HG02852 (cell line): Measurements from ENCODE around the gene GTPBP1.

Source experiments
- ATAC-seq: cut with Tn5 transposase; IDR thresholded peaks from one replicate; pipeline ENCODE4 v1.9.1; 2021; ENCODE audit warnings: mild to moderate bottlenecking, moderate library complexity; ENCODE audit not compliant: unreplicated experiment

Gene GTPBP1

DNA sequence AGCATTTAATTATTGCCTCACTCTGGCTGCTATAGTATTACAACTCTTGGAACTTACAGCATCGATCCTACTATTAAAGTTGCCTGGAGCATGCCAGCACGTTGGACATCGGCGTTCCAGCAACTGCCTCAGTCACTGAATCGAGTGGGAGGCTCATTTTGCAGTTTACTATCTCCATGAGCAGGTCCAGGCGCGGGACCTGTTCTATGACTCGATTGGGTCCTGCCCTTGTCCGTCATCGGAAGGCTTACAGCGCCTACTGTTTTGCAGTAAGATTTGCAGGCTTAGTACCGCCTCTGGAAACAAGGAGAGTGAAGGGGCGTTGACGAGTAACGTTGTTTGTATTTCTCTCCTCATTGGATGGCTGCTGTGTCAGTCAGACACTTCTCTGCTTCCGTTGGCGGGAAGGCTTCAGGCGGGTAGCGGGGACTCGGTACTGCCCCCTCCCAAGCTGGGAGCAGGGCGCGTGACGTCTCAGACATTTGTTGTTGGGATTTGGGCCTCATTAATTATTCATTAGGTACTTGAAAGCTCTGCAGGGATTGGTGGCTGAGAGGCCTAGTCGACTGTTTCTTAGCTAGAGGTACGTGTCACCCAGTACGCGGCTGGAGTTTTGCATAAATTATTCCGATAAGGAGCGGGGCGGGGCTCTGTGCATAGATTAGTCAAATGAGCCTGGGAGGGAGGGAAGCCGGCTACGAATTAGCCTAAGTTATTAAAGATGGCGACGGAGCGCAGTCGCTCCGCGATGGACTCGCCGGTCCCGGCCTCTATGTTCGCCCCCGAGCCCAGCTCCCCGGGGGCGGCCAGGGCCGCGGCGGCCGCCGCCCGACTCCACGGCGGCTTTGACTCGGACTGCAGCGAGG lies at the start of gene GTPBP1:
Gene GTPBP1, plus strand, starts transcription at position 710 of the 866 bp plus-strand sequence. Its CDS starts 12 bp downstream, at position 722.
- peak; percentile 68 for ATAC-seq

DNA sequence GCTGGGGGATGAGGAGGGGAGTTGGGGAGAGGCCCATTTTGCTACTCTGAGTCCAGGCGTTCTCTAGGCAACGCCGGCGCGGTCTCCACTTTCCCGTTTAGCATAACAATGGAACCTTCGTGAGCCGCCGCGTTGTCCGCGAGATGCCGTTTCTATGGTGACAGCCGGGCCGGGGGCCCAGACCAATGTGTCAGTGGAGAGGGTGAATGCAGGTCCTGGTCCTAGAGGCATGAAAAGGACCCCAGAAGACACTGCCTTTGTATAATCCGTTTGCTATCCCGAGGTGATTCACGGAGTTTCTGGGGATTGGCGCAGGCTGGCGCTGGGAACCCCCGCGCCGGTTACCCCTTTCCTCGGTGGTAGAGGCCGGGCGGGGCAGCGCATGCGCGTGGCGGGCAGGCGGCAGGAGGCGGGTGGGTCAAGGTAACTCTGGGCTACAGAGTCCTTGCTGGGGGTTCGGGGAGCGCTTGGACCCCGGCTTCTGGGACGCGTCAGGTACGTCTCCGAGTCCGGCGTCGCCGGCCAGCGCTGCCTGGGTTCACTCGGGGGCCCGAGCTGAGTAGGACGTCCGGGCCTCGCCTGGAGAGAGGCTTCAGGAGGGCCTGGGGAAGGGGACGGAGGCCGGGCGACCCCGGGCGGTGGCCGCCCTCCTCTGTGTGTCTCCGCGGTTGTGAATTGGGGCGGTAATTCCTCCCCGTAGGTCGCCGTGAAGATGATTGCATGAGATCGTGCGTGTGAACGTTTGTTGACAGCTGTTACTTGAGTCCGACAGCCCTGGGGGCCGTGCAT lies 49.3 kb upstream of the GTPBP1 start, which contains the start of the genes CBY1 and FAM227A:
Gene CBY1, plus strand, starts transcription at position 383 of the 789 bp plus-strand sequence. CDS start 11,417 bp downstream, outside the sequence.
Gene FAM227A, minus strand, starts transcription at position 137 of the 789 bp plus-strand sequence. CDS start 6,224 bp downstream, outside the sequence.
- ATAC-seq, result peak; percentile 67

DNA sequence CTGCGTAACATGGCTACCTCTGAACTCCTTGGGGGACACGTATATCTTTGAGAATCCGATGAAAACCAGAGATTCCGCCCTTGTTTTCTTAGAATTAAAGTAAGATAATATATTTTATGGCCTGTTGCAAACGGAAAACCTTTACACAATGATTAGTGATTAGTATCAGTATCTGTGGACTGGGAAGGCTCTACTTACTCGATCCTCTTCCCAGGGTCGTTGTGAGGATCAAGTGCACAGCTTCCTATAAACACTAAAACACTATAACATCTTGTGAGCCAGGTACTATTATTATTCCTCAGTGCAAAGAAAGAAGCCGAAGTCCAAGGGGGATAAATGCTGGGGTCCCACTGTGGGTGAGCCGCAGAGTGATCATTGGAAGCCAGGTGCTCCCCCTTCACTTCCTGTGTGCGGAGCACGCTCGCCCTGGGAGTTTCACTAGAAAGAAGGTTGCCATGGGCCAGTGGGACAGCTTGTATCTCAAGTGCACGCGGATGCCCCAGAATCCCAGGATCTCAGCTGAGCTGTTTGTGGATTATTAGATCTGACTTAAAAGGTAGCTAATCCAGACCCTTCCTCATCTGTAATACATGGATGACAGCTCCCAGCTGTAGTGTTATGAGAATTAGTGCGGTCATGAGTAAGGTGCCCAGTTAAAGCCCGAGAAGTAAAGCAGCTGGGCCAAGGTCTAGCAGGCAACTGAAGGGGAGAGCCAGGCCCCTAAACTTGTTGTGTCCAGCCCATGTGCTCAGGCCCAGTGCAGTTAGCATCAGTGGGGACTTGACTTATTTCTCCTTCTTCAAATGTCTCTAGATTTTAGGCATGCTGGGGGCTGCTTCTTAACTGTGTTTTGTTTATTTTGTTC lies 48.5 kb upstream of the GTPBP1 start:
- peak; percentile 33 for ATAC-seq

DNA sequence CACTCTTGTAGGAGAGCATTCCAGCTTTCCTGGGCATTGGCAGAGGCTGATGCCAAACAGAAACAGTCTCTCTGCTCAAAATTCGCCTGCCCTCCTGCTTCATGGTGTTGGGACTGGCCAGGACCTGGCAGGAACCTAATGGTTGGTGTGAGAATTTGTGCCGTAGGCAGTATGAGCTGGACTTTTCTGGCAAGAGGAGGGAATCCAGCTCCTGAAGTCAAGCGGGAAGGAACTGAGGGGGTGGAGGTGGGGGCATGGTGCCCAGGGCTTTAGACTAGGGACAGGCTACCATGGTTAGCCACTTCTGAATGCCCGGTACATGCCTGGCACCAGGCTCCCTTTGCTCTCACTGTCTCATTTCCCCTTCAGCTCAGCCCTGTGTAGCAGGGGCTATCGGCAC lies 30.9 kb upstream of the GTPBP1 start:
- ATAC-seq, result no peak

DNA sequence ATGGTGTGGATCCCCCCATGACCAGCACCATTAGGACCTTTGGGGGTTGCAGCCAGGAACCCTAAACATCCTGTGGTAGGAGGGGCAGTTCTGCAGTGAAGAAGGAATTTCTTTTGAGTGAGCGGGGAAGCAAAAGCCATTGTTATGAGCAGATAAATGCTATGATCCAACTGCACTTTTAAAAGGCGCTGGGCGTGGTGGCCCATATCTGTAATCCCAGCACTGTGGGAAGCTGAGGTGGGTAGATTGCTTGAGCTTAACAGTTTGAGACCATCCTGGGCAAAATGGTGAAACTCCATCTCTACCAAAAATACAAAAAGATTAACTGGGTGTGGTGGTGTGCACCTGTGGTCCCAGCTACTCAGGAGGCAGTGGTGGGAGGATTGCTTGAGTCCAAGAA lies 29.9 kb upstream of the GTPBP1 start:
- ATAC-seq, result no peak

DNA sequence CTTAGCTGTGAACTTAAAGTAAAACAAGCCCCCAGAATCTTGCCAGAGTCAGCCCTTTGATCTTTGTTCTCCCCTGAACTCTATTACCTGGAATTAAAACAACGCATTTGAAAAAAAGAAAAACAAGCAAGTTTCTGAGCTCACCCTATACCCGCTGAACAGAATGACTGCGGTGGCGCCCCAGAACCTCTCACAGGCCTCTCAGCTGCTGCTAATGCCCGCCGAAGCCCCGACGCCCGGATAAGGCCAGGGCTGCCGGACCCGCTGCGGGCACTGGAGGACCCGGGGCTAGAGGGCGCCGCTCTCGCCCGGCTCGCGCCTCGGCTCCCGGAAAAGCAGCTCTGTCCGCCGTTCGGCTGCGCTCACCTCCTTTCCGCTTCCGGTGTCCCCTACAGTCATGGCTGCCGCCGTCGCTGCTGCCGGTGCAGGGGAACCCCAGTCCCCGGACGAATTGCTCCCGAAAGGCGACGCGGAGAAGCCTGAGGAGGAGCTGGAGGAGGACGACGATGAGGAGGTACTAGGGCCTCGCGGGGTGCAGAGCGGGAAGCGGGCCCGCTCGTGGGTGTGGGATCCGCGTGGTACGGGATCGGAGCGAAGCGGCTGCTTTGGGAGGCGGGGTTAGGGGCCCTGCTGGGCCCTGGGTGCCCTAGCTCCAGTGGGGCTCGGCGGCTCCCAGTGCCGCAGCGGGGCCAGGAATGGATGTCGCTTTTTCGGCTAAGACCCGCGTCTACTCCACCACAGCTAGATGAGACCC lies 24.0 kb upstream of the GTPBP1 start, which contains the start of gene TOMM22:
Gene TOMM22, plus strand, starts transcription at position 376 of the 754 bp plus-strand sequence. Its CDS starts 22 bp downstream, at position 398.
- ATAC-seq, result peak; percentile 91

DNA sequence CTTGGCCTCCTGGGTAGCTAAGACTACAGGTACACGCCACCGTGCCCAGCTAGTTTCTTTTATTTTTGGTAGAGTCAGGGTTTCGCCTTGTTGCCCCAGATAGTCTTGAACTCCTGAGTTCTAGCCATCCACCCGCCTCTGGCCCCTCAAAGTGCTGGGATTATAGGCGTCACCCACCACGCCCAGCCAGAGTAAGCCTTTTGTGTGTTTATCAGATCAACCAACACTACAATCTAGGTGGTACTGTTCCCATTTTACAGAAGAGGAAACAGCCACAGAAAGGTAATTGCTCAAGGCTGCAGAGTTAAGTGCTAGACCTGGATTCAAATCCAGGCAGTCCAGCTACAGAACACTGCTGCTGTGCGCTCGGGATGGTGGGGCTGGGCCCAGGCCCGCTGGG lies 20.8 kb upstream of the GTPBP1 start:
- no peak for ATAC-seq

DNA sequence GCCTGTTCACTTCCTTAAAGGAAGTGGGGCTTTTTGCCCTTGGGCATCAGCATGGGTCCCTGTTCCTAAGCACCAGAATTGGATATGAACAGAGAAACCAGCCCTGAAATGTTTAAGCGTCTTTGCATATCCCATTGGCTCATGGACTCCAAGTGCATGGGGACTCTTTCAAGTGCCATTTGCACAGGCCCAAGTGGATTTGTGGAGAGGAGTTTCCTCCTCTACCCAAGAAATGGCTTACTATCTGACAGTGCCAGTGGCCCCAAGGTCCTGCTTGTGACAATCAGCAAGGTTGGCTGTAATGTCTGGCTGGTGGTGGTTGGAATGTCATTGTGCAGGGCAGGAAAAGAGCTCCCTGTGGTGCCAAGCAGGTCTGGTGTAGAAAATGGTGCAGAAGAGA lies 20.0 kb upstream of the GTPBP1 start:
- ATAC-seq, result no peak

DNA sequence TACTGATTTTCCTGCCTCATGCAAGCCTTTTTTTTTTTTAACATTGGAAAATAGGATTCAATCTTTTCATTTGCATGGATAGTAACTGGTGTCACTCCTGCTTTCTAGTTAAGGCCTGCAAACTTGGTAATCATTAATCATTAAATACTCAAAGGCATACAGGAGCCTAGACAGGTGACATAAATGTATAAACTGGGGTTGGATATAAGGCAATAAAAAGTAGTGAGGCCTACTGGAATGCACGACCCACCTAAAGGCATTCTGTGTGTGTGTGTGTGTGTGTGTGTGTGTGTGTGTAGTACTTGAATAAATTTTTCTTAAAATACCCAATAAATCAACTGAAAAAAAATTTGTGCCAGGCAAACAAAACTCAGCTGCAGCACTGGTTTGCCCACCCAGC lies 16.1 kb upstream of the GTPBP1 start:
- no peak for ATAC-seq

DNA sequence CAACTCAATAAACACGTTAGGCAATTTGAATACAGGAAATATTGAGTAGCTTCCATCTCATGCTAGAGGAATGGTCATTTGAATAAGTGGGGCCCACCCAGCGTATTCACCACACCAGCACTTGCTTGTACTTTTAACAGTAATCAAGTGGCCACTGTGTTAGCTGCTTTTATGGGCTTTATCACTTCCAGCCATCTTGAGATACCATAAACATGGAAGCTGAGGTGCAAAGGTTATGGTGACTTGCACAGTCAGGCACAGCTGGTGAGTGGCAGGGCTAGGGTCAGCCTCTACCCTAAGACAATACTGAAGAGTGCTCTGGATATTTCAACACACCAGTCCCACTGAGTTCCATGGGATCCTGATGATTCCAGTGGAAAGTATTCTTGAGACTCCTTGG lies 11.7 kb upstream of the GTPBP1 start:
- no peak for ATAC-seq

DNA sequence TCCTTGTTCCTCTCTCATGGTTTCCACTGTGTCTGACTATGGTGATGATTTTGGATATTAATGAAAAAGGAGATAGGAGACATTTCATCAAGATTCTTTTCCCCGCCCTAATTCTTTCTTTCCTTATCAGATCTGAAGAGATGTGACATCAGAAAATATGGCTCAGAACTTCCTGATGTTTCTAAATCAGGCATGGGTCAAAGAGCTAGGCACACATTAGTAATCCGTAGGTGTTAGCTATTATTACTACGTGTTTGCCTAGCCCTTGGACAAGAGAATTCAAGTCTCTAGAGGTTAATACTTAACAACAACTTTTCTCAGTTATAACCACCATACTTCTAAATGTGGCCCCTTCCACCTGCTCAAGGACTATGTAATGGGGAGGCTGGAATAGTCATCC lies 10.8 kb upstream of the GTPBP1 start:
- no peak for ATAC-seq

DNA sequence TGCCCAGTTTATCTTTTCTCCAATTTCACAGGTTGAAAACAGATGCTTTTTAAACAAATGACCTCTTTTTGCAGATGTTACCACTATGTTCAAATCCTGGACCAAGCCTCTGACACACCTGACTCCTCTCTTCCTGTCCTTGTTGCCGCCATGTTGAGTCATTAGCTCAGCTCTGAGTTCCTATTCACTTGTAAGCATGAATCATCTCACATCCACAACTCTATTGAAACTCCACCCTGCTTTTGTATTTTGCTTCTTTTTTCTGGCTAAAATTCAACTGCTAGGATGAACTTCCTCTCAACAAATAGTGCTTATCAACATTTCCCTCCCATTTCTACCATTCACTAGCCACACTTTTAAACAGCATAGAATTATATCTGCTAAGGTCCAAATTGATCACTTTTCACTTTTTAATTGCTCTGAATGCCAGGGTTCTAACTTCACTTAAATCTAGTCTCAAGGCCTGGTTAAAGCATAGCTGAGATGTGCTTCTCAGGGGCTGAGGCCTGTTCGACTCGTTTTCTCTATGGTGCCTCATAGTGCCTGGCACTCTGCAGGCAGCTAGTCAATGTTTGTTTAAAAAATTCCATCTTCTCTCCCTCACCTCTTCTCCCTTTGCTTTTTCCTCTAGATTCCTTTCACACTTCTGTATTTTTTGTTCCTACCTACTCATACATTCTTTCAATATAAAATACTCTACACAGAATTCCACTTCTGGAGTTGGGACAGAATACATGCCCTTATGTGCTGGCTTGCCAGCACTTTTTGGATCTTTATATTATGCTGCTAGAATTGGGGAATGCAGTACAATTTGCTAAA lies 8.9 kb upstream of the GTPBP1 start:
- ATAC-seq, result no peak

DNA sequence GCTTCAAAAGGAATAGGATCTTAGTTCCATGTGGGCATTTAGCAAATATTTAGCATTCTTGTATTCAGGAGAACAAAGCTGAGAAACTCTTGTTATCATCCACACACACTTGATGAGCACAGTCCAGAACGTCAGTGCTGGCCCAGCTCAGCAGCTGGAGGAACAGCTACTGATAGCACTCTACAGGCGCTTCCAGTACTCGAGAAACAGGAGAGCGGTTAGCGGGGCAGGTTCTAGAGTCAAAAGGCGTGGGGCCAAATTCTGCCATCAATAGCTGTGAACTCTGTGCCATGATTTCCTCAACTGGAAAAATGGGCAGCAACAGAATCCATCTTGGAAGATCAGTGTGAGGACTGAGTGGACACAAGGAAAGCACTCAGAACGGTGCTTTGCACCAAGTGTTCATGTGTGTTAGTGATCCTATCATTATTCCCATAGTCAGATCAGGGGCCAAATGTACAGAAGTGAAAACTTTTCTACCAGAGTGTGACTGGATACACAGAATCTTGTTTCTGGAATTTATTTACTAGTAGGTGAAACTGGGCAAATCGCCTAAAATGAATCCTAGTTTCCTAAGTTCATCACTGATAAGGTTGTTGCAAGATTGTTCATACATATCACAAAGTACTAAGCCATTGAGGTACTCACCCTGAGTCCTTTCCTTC lies 8.2 kb upstream of the GTPBP1 start:
- no peak for ATAC-seq

DNA sequence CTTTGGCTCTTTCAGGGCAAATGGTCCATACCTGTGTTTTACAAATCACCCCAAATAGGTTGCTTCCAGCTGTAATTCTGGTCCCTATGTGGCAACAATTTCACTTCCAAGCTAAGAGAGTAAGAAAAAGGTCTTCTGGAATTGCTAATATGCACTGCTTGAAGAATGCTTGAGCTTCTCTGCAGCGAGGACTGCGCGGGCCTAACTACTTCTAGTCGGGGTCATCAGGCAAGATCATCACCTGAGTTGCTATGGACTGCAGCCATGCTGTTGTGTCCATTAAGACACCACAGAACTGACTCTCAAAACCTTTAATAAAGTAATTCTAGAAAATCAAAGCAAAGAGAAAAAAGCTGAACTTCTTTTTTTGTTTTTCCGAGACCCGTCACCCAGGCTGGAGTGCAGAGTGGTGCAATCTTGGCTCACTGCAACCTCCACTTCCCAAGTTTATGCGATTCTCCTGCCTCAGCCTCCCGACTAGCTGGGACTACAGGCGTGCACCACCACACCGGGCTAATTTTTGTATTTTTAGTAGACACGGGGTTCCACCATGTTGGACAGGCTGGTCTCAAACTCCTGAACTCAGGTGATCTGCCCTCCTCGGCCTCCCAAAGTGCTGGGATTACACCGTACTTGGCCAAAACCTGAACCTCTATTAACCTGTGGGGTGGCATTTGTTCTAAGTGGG lies 7.2 kb upstream of the GTPBP1 start:
- ATAC-seq, result no peak

DNA sequence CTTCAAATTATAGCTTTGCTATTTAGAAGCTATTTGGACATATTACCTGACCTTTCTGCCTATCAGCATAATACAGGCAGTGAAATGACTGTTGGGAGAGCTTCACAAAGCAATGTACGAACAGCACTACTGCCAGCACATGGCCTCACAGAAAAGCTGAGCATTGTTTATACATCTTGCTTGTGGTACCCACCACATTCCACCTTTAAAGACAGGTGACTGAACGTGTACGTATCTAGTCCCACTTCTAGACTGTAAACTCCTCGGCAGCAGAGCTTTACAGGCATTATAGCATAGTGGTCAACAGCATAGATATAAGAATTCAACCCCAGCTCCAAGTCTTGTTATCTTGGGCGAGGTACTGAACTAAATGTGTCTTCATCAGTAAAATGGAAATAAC lies 6.6 kb upstream of the GTPBP1 start:
- no peak for ATAC-seq

DNA sequence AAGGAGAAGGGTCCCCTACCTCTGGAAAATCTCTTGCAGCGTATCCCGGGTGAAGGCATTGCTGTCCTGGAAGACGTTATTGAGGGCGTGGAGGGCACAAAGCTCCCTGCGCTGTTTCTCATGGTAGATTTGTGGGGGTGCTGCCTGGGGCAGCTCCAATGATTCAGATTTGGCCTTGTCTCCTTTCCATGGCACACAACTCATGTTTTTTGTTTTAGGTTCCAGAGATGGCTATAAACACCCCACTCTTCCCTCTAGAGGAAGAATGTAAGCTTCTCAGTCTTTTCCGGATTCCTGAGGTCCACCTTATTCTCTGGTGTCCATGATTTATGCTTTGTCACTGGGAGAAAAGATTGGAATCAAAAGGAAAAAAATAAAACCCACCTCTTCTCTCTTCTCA lies 6.0 kb upstream of the GTPBP1 start:
- ATAC-seq, result no peak

DNA sequence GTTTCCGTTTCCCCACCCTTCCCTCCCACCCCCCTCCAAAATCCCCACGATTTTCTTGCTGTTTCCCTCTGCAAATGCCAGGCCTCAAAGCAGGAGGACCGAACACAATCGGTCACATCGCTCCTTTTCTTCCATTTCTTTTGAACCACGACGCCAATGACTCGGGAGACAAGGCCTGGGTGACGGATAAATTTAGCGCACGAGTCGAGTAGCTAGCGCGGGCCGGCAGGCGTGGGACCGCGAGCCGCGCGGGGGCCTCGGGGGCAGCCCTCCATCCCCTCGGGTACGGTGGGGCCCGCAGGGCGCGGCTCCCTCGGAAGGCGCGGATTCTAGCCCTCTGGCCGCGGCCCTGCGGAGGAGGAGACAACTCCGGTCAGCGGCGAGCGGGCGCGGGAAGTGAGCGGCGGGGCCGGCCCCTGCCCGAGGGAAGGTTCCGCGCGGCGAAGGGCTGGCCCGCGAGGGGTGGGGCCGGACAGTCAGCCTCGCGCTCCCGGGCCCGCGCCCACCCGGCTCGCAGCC lies 5.4 kb upstream of the GTPBP1 start:
- ATAC-seq, result no peak
